SU-DHL-6 (cell line): ENCODE data around the gene CDH13.

Experiments used
- EZH2phosphoT487 ChIP-seq: fragments of 200-600 bp; sonication (generic), shearing (Covaris generic); conservative IDR thresholded peaks from 2 replicates; pipeline ENCODE4 v1.6.1; 2018; ENCODE audit warnings: mild to moderate bottlenecking, antibody characterized with exemption, low read length, moderate library complexity, mixed read lengths
- TF ChIP-seq, protein P1 (sequence below): fragments of 200-600 bp; sonication (generic); IDR thresholded peaks from one replicate; pipeline ENCODE4 v1.5.1; 2017; ENCODE audit warnings: antibody characterized with exemption, mild to moderate bottlenecking, low read length, moderate library complexity; ENCODE audit not compliant: insufficient read depth, poor library complexity, severe bottlenecking

- TF ChIP-seq, protein P1, sequence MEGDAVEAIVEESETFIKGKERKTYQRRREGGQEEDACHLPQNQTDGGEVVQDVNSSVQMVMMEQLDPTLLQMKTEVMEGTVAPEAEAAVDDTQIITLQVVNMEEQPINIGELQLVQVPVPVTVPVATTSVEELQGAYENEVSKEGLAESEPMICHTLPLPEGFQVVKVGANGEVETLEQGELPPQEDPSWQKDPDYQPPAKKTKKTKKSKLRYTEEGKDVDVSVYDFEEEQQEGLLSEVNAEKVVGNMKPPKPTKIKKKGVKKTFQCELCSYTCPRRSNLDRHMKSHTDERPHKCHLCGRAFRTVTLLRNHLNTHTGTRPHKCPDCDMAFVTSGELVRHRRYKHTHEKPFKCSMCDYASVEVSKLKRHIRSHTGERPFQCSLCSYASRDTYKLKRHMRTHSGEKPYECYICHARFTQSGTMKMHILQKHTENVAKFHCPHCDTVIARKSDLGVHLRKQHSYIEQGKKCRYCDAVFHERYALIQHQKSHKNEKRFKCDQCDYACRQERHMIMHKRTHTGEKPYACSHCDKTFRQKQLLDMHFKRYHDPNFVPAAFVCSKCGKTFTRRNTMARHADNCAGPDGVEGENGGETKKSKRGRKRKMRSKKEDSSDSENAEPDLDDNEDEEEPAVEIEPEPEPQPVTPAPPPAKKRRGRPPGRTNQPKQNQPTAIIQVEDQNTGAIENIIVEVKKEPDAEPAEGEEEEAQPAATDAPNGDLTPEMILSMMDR: no peak
- TF ChIP-seq EZH2phosphoT487: no peak
These were observed 719.3 kb downstream of the CDH13 start for GRCh38 chr16:83345846-83346640.
